ENCODE measurements around the gene MIOX. TPM values are rescaled to one million over a fixed set of nuclear protein-coding genes. Genes with fewer than 3 reads are reported as not detected.
A peak's percentile ranks its signal among the peaks of the same experiment; 100 is the strongest.

MIOX gene
- total and polyA plus RNA-seq, 10 of the 15 experiments (the other 5 are each of a cell fraction or from before 2014, with no cell fraction given), result 0.10 to 0.31 TPM; not detected in 8

GRCh38 chr22:50474710-50475651 lies 11.7 kb upstream of the MIOX start, which contains the start of gene SBF1:
Gene SBF1, minus strand, starts transcription at chr22:50475035. Its CDS starts 195 bp downstream, at chr22:50474840.
- POLR2A ChIA-PET, result no interaction called here
- no peaks in the 10 kb centered on the region for H4K20me1 ChIP-seq (ENCODE audit: control insufficient read depth, insufficient read depth)
- DNase-seq (ENCODE audit: low read depth, low spot score) (peak; percentile 43), FAIRE-seq (peak; percentile 83), ATAC-seq (peak; percentile 81)
- H3K4me1 ChIP-seq (ENCODE audit: control insufficient read depth, insufficient read depth, low read length), result peaks cover 43% of the 10 kb centered on the region
- no peaks in the 10 kb centered on the region for H3K9me3 ChIP-seq (replicated peaks; ENCODE audit: control insufficient read depth, insufficient read depth, low read length)
- 2% methylated on average over 51 of the region's 97 CpGs for WGBS (ENCODE audit: insufficient coverage, insufficient replicate concordance, low lambda C conversion rate, missing lambda C conversion rate)
- no TSS peak for BruUV-seq (replicated peaks)
- intact Hi-C loops (cut with micrococcal nuclease; ENCODE audit: unreplicated experiment), result loop anchor here (1.0 to 10.0 kb wide), 2 partner anchors 32 to 230 kb away; partner anchors contain the start of genes LMF2 and TUBGCP6
- peak within 1 kb of the TSS; percentile 66 for H3K9ac ChIP-seq (ENCODE audit: control insufficient read depth, insufficient read depth, low read length)
- peak within 1 kb of the TSS; percentile 96 for H3K4me3 ChIP-seq
- H3K4me2 ChIP-seq (ENCODE audit: control insufficient read depth, insufficient read depth), result peak within 1 kb of the TSS; percentile 99
- SMC1A ChIA-PET (ENCODE audit: uncharacterized antibody, unreplicated experiment), result no interaction called here
- peaks cover 43% of the 10 kb centered on the region for H3K79me2 ChIP-seq (ENCODE audit: control insufficient read depth, insufficient read depth, low read length)
- no peaks in the 10 kb centered on the region for H3K27me3 ChIP-seq (replicated peaks in 1 of 2; ENCODE audit: control insufficient read depth in 2 of 2, insufficient read depth in 2 of 2, low read length in 1 of 2)
- RAD21 ChIA-PET (ENCODE audit: unreplicated experiment), result no interaction called here
- H2AFZ ChIP-seq (ENCODE audit: control insufficient read depth, low read depth, low read length), result peak within 1 kb of the TSS; percentile 92
- 0 out of 4 replicates have a peak, but pooled peaks cover 0 to 4% of the 10 kb centered on the region in 2 experiments for H3K36me3 ChIP-seq (ENCODE audit: control insufficient read depth in 2 of 2, insufficient read depth in 2 of 2, low read length in 1 of 2)
- in situ Hi-C loops (cut with MboI), result no loop called here
- H3K27ac ChIP-seq (ENCODE audit: control insufficient read depth, insufficient read depth), result peak within 1 kb of the TSS; percentile 48; the same call in 1 of the 2 replicates
- CTCF ChIA-PET, result interaction anchor here (2.0 kb wide), 1 partner anchor 34 kb away, joined by 9 read pairs; the partner anchor contains the start of genes LMF2 and NCAPH2
- TF ChIP-seq MAX (IDR thresholded peaks at IDR 0.05; ENCODE audit: low read depth, low read length) (no peak), MTA3 (IDR thresholded peaks at IDR 0.05; ENCODE audit: borderline replicate concordance, low read length) (no peak), KLF5 (IDR thresholded peaks at IDR 0.05; ENCODE audit: partially characterized antibody) (peak; percentile 35), IRF5 (IDR thresholded peaks at IDR 0.05; ENCODE audit: borderline replicate concordance) (no peak), SIN3A (IDR thresholded peaks at IDR 0.05; ENCODE audit: low read depth, low read length) (no peak), TBL1XR1 (IDR thresholded peaks at IDR 0.05; ENCODE audit: low read depth, low read length) (no peak), SUPT20H (IDR thresholded peaks at IDR 0.05; ENCODE audit: borderline replicate concordance, control insufficient read depth, low read depth, low read length) (no peak), TCF3 (IDR thresholded peaks at IDR 0.05; ENCODE audit: borderline replicate concordance, insufficient read depth, low read depth, low read length) (0 out of 2 replicates have a peak, but pooled peaks have one; percentile 48), NRF1 (conservative IDR thresholded peaks at IDR 0.05; ENCODE audit: low read depth, low read length) (peak; percentile 67), ZBED1 (IDR thresholded peaks at IDR 0.05; ENCODE audit: borderline replicate concordance) (no peak), RCOR1 (conservative IDR thresholded peaks at IDR 0.05; ENCODE audit: low read depth, low read length) (no peak), HCFC1 (IDR thresholded peaks at IDR 0.05; ENCODE audit: low read length) (0 out of 2 replicates have a peak, but pooled peaks have one; percentile 15), CBX3 (IDR thresholded peaks at IDR 0.05; ENCODE audit: borderline replicate concordance, low read depth) (no peak), BACH1 (IDR thresholded peaks at IDR 0.05; ENCODE audit: borderline replicate concordance) (peak; percentile 24; the same call in 1 of the 2 replicates), ZSCAN29 (IDR thresholded peaks at IDR 0.05) (no peak), E2F4 (IDR thresholded peaks at IDR 0.05; ENCODE audit: low read depth, low read length) (no peak), CBX5 (IDR thresholded peaks at IDR 0.05; ENCODE audit: low read depth) (no peak), MEF2B (IDR thresholded peaks at IDR 0.05; ENCODE audit: partially characterized antibody, poor library complexity, severe bottlenecking) (no peak), MLLT1 (IDR thresholded peaks at IDR 0.05) (no peak), LARP7 (IDR thresholded peaks at IDR 0.05) (peak; percentile 54)
